Measurements from ENCODE around the gene ZCCHC14.
A peak's percentile ranks its signal among the peaks of the same experiment; 100 is the strongest.
"Not testable (repeated sequence)": the region's sequence is repeated elsewhere in the genome, so short reads cannot be mapped to it uniquely, and the experiment has no call there.

Gene ZCCHC14

GRCh38 chr16:87409153-87409552 lies 83.7 kb downstream of the ZCCHC14 start:
- DNase-seq (ENCODE audit: low read depth in 2 of 2): no peak

GRCh38 chr16:87407511-87408112 lies 85.2 kb downstream of the ZCCHC14 start:
- no peak for DNase-seq (ENCODE audit: low read depth in 2 of 2)

- DNase-seq (ENCODE audit: low read depth in 2 of 2): no peak
Observed at GRCh38 chr16:87406495-87407088, 86.2 kb downstream of the ZCCHC14 start.

DNA sequence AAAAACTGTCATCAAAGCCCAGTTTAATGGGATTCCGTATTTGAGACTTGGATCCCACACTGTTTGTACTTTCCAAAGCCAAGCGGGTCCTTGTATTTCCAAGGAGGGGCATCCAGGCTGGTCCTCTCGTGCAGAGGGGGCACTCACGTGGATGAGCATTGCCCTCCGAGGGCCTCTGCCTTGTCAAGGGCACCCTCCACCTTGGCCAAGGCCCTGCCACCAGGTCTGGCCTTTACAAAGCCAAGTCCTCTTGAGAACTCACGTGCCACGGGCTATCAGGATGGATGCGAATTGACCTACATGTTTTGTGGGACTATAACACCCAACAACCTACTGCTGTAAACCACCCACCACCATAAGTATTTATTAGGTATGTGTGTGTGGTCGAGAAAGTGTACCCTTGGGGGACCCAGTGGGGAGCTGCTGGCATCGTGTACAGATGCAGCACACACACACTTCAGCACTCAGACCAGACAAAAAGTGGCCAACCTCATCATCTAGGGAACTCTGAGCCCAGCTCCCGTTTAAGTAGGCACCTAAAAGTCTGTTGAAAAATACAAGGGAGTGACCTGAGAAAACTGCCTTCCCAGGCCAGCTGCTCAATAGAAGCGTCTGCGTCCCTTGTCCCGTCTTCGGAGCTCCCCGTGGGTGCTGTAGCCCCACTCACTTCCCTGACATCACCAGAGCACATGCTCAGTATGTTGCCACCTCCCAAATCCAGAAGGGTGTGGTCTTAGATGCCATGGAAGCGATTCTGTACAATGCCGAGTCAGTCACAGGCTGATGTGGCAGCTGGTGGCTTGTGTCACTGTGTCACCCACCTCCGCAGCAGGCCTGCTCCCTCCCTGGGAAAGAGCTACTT lies 87.8 kb downstream of the ZCCHC14 start:
- no peak for DNase-seq (ENCODE audit: low read depth in 2 of 2)

- no peak for DNase-seq (ENCODE audit: low read depth in 2 of 2)
Observed at GRCh38 chr16:87395181-87395842, 97.5 kb downstream of the ZCCHC14 start.

- no peak for DNase-seq (ENCODE audit: low read depth in 2 of 2)
Observed at GRCh38 chr16:87393680-87394055, 99.2 kb downstream of the ZCCHC14 start.

DNA sequence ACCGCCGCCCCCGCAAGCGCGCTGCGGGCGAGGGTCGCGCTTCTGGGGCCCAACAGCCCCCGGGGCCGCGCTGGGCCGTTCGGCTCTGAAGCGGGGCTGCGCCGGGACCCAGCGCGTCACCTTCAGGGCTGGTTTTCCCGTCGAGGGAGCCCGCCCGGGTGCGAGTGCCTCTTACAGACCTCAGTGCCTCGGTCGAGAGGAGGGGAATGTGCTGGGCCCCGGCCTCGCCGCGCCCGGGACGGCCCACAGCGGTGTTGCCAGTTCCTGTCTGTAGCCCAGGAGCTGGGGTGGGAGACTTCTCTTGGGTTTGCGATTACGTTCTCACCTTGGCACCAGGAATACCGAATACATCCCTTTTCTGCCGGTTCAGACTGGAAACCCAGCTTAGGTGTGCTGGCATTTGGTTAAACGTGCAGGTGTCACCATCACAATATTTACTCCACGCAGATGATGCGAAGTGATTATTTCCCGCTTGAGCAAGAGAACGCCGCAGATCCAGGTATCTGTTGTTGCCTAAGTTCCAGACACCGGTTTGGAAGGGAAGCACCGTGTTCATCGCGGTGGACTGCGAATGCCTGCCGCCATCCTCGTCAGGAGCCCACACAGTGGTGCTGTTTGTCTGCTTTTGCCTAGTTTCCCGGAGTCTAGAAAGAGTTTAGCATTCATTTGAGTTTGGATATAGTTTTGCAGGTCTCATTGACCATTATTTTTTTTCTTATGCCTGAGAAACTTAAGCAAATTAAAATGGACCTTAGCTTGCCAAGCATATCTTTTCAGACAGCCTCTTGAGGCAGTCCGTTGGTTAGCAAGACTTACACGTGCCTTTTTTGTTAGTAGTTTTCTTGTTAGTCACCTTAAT lies 99.8 kb downstream of the ZCCHC14 start:
- DNase-seq (ENCODE audit: low read depth in 2 of 2): peak in 1 of 2 donors; percentile 31

DNA sequence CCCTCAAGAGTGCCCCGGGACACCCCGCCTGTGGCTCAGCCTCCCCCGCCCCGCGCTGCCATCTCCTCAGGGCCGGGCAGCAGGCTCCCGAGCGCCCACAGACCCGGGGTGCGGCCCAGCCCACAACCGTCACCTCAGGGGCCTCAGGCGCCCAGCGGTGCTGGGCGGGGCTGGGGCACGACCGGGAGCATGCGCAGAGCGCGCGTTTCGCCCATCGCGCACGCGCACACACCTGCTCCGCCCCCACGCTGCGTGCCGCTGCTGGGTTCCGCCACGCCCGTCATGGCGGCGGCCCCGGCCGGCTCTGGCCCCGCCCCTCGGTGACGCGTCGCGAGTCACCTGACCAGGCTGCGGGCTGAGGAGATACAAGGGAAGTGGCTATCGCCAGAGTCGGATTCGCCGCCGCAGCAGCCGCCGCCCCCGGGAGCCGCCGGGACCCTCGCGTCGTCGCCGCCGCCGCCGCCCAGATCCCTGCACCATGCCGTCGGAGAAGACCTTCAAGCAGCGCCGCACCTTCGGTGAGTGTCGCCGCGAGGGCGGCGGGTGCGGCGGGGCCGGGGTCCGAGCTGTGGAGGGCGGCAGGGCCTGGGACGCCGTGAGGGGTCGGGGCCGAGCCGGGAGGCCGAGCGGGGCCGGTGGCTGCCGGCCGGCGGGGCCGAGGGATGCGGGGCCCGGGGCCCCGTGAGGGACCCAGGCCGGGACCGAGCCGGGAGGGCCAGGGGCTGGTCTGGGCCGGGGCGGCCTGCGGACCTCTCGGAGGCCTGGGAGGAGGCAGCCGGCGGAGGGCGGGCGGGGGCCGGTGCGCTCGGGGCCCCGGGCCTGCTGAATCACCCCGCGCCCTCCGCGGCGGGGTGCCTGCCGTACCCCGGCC lies 100.6 kb downstream of the ZCCHC14 start, which contains the start of gene MAP1LC3B:
TSS of gene MAP1LC3B (plus strand) at position 387 of the 871 bp plus-strand sequence. CDS start at position 479, 92 bp downstream.
- DNase-seq (ENCODE audit: low read depth in 2 of 2): peak; percentile 89 to 96

- DNase-seq (ENCODE audit: low read depth in 2 of 2): no peak
Observed at GRCh38 chr16:87391324-87391949, 101.4 kb downstream of the ZCCHC14 start.

DNA sequence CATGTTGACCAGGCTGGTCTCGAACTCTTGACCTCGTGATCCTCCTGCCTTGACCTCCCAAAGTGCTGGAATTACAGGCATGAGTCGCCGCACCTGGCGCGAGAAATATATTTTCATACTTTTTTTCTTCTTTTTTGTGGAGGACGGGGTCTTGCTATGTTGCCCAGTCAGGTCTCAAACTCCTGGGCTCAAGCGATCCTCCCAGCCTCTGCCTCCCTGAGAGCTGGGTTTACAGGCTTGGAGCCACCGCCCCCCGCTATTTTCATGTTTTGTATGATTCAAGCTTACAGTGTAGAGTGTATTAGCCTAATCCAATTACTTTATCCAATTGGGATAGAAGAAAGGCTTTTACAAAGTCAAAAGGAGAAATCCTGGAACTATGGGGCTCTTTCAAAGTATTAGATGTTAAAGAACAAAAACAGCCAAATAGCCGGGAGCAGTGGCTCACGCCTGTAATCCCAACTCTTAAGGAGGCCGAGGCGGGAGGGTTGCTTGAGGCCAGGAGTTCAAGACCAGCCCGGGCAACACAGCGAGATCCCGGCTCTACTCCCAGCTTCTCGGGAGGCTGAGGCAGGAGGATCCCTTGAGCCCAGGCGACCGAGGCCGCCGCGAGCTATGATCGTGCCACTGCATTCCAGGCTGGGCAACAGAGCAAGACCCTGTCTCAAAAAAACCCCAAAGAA lies 102.0 kb downstream of the ZCCHC14 start:
- no peak for DNase-seq (ENCODE audit: low read depth in 2 of 2)

DNA sequence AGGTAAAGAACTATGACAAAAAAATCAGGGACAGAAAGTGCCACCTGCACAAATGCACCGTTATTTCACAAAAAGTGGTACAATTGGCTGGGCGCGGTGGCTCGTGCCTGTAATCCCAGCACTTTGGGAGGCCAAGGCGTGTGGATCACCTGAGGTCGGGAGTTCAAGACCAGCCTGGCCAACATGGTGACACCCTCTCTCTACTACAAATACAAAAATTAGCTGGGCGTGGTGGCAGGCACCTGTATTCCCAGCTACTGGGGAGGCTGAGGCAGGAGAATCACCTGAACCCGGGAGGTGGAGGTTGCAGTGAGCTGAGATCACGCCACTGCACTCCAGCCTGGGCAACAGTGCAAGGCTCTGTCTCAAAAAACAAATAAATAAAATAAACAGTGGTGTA lies 102.9 kb downstream of the ZCCHC14 start:
- not testable (repeated sequence) for DNase-seq (ENCODE audit: low read depth in 2 of 2)

DNA sequence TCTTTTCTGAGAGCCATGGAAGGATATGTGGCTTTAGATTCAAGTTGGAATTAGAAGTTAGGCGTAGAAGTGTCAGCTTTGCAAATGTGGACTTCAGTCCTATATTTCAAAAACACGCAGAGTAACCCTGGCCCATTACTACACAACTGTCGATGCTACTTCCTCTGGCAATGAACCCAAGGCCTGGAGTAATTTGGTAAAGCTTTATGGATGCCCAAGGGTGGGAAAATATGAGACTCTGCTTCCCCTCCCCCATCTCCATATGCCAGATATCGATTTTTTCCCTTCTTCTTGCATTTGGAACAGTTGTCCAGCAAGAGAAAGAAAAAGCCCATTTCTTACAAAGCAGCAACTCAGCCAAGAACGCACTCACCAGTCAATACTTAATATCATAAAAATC lies 103.6 kb downstream of the ZCCHC14 start:
- DNase-seq (ENCODE audit: low read depth in 2 of 2): no peak

DNA sequence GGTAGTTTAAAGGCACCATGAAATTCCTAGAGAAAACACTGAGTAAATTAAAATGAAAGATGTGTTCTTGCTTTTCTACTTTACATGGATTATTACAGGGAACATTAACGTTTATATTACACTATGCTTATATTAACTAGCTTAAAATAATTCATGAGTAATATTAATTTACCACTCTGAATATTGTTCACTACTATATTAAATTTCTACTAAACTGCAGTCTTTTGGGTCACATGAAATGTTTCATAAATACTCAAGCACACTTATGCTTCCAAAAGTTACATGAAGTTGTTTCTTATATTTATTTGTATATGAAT lies 104.0 kb downstream of the ZCCHC14 start:
- no peak for DNase-seq (ENCODE audit: low read depth in 2 of 2)

DNA sequence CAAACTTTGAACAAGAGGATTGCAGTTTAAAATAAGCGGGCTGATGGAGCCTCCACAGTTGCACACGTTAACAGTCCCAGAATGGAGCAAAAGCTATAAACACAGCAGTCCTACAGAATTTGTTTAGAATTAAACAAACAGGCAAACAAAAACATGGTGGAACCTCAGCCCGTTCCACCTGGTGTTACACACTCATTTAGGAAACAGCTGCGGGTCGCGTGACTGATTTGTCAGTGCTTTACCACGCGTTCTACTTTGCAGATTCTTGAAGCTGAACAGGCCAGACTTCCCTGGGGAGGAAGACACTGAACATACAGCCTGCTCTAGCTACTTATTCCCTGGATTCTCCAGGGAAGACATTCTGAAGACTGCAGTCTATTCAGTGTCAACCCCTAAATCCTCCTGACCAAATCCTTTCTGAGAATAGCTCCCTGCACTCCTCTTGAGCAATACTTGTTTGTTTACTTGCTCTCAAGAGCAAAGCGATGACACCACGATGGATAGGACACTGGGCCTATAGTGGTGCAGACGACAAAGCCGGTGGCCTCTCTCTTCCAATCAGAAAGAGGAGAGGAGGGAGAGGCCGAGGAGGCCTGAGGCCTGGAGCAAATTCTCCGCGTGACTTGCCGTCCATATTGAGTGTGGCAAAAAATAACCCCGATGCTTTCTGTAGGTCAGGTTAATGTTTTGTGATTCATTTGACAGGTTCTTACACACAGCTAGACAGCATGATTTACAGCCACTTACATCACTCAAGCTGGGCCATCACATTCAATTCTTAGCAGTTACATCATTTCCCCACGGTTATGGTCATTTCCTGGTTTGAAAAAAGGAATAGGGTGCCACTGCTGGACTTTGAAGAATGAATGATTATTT lies 104.6 kb downstream of the ZCCHC14 start:
- peak; percentile 81 to 84 for DNase-seq (ENCODE audit: low read depth in 2 of 2)

DNA sequence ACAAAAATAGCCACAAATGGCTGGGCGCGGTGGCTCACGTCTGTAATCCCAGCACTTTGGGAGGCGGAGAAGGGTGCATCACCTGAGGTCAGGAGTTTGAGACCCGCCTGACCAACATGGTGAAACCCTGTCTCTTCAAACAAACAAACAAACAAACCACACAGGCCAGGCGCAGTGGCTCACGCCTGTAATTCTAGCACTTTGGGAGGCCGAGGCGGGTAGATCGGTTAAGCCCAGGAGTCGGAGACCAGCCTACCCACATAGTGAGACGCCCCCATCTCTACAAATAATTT lies 108.0 kb downstream of the ZCCHC14 start:
- DNase-seq (ENCODE audit: low read depth in 2 of 2): not testable (repeated sequence)

DNA sequence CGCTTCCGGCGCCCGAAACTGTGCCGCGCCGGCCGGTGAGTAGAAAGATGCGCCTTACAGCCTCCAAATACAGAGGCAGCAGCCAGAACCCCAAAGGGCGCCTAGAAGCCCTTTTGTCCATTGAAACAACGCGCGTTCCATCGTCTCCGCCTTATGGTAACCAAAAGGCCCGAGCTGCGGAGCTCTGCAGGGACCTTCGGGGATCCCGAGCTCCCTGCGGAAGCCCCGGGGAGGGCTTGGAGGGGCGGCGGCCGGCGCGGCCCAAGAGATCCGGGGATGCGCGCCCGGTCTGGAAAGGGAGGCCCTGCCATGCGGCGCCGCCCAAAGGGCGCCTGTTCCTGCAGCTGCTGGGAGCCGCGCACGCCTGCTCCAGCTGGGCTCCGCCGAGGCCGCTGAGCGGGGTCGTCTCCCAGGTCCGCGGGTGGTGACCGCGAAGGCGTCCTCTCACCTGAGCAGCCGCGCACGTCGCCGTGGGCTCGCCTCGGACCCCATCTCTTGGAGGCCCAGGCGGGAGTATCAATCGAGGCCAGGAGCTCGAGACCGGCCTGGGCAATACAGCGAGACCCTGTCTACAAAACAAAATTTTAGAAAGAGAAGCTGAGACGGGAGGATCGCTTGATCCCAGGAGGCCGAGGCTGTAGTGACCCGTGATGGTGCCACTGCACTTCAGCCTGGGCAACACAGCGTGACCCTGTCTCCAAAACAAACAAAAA lies 108.5 kb downstream of the ZCCHC14 start:
- DNase-seq (ENCODE audit: low read depth in 2 of 2): no peak

- DNase-seq (ENCODE audit: low read depth in 2 of 2): peak; percentile 81 to 84
Observed at GRCh38 chr16:87383505-87384161, 109.2 kb downstream of the ZCCHC14 start, which contains the start of gene FBXO31. Gene FBXO31, minus strand, starts transcription at chr16:87383776. Its CDS starts 32 bp downstream, at chr16:87383744.

Data from stimulated activated CD8-positive, alpha-beta memory T cell treated with anti-CD3 and anti-CD28 coated beads, Interleukin-7, amount 100 ng/mL, for 4 hours (primary cell).